Measurements from ENCODE around the gene HBD.

Gene HBD

GRCh38 chr11:5231111-5231510 lies 3.2 kb downstream of the HBD start:
- DNase-seq: no peak

- no peak for DNase-seq
Observed at GRCh38 chr11:5230266-5230665, 4.0 kb downstream of the HBD start.

- DNase-seq: no peak
Observed at GRCh38 chr11:5229796-5230195, 4.5 kb downstream of the HBD start.

GRCh38 chr11:5229356-5229755 lies 4.9 kb downstream of the HBD start:
- DNase-seq: no peak

GRCh38 chr11:5228124-5228523 lies 6.2 kb downstream of the HBD start:
- DNase-seq: no peak

GRCh38 chr11:5227681-5228080 lies 6.6 kb downstream of the HBD start:
- DNase-seq: no peak

GRCh38 chr11:5226732-5227310 lies 7.5 kb downstream of the HBD start, which contains the start of gene HBB:
Gene HBB (minus strand): TSS chr11:5227071. CDS start chr11:5227021, 50 bp downstream.
- DNase-seq: no peak

- DNase-seq: no peak
Observed at GRCh38 chr11:5225480-5225871, 8.8 kb downstream of the HBD start.

GRCh38 chr11:5224538-5225479 lies 9.5 kb downstream of the HBD start:
- DNase-seq: no peak

- no peak for DNase-seq
Observed at GRCh38 chr11:5223686-5224085, 10.6 kb downstream of the HBD start.

- DNase-seq: no peak
Observed at GRCh38 chr11:5223146-5223545, 11.1 kb downstream of the HBD start.

GRCh38 chr11:5210376-5210885 lies 23.9 kb downstream of the HBD start:
- no peak for DNase-seq

- DNase-seq: no peak
Observed at GRCh38 chr11:5204787-5205186, 29.5 kb downstream of the HBD start.

GRCh38 chr11:5203366-5203765 lies 30.9 kb downstream of the HBD start:
- DNase-seq: no peak

- DNase-seq: no peak
Observed at GRCh38 chr11:5200582-5200981, 33.7 kb downstream of the HBD start, which contains the start of gene OR51V1. Gene OR51V1 (minus strand): TSS chr11:5200682. CDS start chr11:5200682, 0 bp downstream.

GRCh38 chr11:5198285-5198684 lies 36.0 kb downstream of the HBD start:
- no peak for DNase-seq

- DNase-seq: no peak
Observed at GRCh38 chr11:5197536-5197935, 36.7 kb downstream of the HBD start.

GRCh38 chr11:5196731-5197130 lies 37.6 kb downstream of the HBD start:
- DNase-seq: no peak

GRCh38 chr11:5196067-5196466 lies 38.2 kb downstream of the HBD start:
- DNase-seq: no peak

GRCh38 chr11:5192738-5193137 lies 41.5 kb downstream of the HBD start:
- no peak for DNase-seq

GRCh38 chr11:5188201-5188600 lies 46.1 kb downstream of the HBD start:
- DNase-seq: no peak

Data from CD4-positive, alpha-beta T cell treated with Interleukin-4 for 1 hour (primary cell).